Small intestine (tissue), 7 donors: ENCODE data around the gene PDE4D. TPM values are rescaled to one million over a fixed set of nuclear protein-coding genes. Genes with fewer than 3 reads are reported as not detected.

Experiments
- DNase-seq, 2 donors: peaks; one replicate each; pipeline versions ENCODE4 v3.0.0 to v3.0.0-alpha.2; 2013
- FAIRE-seq: peaks from 2 replicates; lab custom pipeline; 2012; peaks lifted over from hg19 to GRCh38; lab: Jason Lieb, UNC
- H3K27ac ChIP-seq, 3 donors: one replicate each; pipeline ENCODE4 v1.5.1; 2013; ENCODE audit warnings: low read length in 2 of 3, mild to moderate bottlenecking in 2 of 3, control low read depth in 1 of 3, inconsistent platforms in 1 of 3, low read depth in 1 of 3, moderate library complexity in 1 of 3
- H3K27me3 ChIP-seq, 3 donors: one replicate each; pipeline ENCODE4 v1.6.1; 2013; ENCODE audit warnings: low read length in 3 of 3, inconsistent platforms in 1 of 3; ENCODE audit not compliant: control insufficient read depth in 3 of 3, insufficient read depth in 3 of 3
- H3K36me3 ChIP-seq, 3 donors: one replicate each; pipeline ENCODE4 v1.6.1; 2013; ENCODE audit warnings: low read length in 3 of 3, inconsistent platforms in 1 of 3, low read depth in 1 of 3, mild to moderate bottlenecking in 1 of 3, moderate library complexity in 1 of 3; ENCODE audit not compliant: control insufficient read depth in 3 of 3, insufficient read depth in 2 of 3
- H3K4me1 ChIP-seq, 3 donors: one replicate each; pipeline ENCODE4 v1.6.1; 2013; ENCODE audit warnings: low read length in 2 of 3, inconsistent platforms in 1 of 3, low read depth in 1 of 3, mild to moderate bottlenecking in 1 of 3, moderate library complexity in 1 of 3; ENCODE audit not compliant: control insufficient read depth in 3 of 3, insufficient read depth in 2 of 3
- H3K4me3 ChIP-seq, 3 donors: one replicate each; pipeline ENCODE4 v1.5.1; 2013; ENCODE audit warnings: low read length in 3 of 3, control low read depth in 1 of 3, inconsistent platforms in 1 of 3, low read depth in 1 of 3, mild to moderate bottlenecking in 1 of 3, moderate library complexity in 1 of 3
- H3K9me3 ChIP-seq, 2 donors: one replicate each; pipeline ENCODE4 v1.6.1; 2013; ENCODE audit warnings: low read depth in 1 of 2, low read length in 1 of 2; ENCODE audit not compliant: control insufficient read depth in 2 of 2, insufficient read depth in 1 of 2
- WGBS, 3 donors: extraction: QIAGEN DNeasy Blood & Tissue Kit; methylation state at CpG; one replicate each; pipeline ENCODE4 v1.1.7; 2013; 5-methylcytosine and 5-hydroxymethylcytosine counted together
- polyA plus RNA-seq, 4 donors: library from polyadenylated mRNA; stranded (reverse) in 3 of 4; unstranded in 1 of 4; fragments of 200-250 nt in 3 of 4; fragments of 120-200 nt in 1 of 4; gene quantifications; one replicate each; pipeline versions ENCODE4 v1.2.1 to v1.2.3, GENCODE V29; 2013
- donor health status: healthy with polysubstance abuse.
- donor health status: control.
- donor health status: control.
- donor health status: Bipolar disorder and iron deficiency.
- donor health status: healthy.

Gene PDE4D
- polyA plus RNA-seq, 4 donors: 2.9 to 16.2 (median 5.3) TPM

DNA sequence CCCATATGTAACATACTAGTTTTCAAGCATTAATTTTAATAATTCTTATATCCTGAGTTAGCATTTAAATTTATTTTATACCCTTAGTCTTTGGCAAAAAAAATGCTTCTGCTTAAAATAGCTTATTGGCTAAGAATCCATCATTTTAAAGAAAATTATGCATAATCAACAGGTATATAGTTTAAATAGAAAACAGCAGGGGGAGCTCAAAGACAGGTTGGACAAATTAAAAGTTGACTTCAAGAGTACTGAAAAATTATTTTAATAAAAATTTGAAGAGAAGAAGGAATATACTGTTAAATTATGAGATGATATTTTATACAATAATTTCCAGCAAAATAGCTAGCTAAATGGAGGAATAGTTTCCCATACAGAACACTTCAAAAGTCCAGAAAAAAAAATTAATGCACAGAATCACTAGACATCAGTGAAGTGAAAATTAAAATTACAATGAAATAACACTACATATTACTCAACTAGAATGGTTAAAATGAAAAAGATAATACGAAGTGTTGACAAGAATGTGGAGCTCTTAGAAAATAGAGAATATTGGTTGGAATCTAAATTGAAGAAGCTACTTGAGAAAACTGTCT lies 387.1 kb downstream of the PDE4D start:
- Histone ChIP-seq H3K9me3 (no peaks in the 10 kb centered on the region), H3K27ac (no peak overlapping the region), H3K27me3 (no peaks in the 10 kb centered on the region), H3K4me1 (no peaks in the 10 kb centered on the region), H3K4me3 (no peak overlapping the region), H3K36me3 (no peaks in the 10 kb centered on the region)
- peak; percentile 27 to 37 for DNase-seq
- 23 to 59% (median 31%) methylated on average over 1 of the region's 1 CpG for WGBS, 3 donors
- FAIRE-seq: peak; percentile 86

DNA sequence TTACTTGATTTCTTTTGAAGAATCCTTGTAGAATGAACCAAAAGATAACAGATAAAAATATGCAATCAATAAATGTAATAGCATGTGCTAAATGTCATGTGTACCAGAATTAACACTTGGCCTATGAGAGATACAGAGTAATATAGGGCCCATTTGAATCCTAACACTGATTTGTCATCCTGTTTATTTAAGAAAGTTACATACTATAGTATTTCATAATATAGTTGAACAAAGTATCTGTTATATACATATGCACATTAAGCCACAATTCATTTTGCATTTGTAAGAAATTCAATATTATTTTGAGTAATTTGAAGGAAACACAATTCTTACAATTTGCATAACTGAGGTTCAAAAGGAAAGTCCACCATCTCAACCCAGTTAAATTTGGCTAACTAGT lies 389.5 kb downstream of the PDE4D start:
- Histone ChIP-seq H3K9me3 (no peaks in the 10 kb centered on the region), H3K27ac (no peak overlapping the region), H3K4me1 (no peaks in the 10 kb centered on the region), H3K4me3 (no peak overlapping the region), H3K27me3 (no peaks in the 10 kb centered on the region), H3K36me3 (no peaks in the 10 kb centered on the region)
- DNase-seq: no peak
- no peak for FAIRE-seq

DNA sequence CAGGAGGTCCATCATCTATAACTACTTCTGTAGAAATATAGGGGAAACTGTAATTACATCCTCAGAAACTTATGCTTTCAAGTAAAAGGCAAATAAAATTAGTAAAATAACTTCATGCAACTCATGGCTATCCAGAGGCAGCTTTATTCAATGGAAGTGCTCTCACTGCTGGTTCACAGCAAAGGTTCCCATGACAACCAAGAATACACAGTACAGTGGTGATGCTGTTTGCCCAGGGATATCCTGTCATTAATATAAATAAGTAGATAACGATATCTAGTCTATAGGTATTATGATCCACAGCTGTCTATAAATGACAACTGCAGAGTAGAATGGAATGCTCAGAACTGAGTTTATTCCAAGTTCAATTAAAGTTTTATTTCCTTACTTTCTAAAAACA lies 390.3 kb downstream of the PDE4D start:
- no peaks in the 10 kb centered on the region for H3K36me3 ChIP-seq
- 19 to 47% (median 32%) methylated on average over 1 of the region's 1 CpG for WGBS, 3 donors
- FAIRE-seq (no peak), DNase-seq (peak; percentile 43 to 47)
- no peaks in the 10 kb centered on the region for H3K9me3 ChIP-seq
- no peak overlapping the region for H3K27ac ChIP-seq
- H3K4me1 ChIP-seq: no peaks in the 10 kb centered on the region
- H3K27me3 ChIP-seq: no peaks in the 10 kb centered on the region
- no peak overlapping the region for H3K4me3 ChIP-seq

DNA sequence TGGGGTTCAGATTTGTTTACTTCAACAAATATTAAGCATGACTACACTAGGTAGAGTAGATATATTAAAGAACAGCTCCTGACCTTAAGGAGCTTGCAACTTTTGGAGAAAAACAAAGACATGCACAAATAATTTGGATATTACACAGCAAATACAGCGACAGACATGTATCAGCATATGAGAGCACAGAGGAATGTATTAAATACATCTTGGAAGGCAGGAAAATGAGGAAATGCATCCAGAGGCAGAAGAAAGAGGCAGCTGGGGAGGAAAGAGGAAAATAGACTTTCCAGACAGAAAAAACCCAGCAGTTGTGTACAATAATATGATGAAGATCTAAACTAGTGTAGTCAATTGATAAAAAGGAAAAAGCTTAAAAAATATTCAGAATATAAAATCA lies 392.2 kb downstream of the PDE4D start:
- Histone ChIP-seq H3K27ac (no peak overlapping the region), H3K36me3 (no peaks in the 10 kb centered on the region), H3K27me3 (no peaks in the 10 kb centered on the region), H3K4me3 (no peak overlapping the region), H3K4me1 (no peaks in the 10 kb centered on the region), H3K9me3 (no peaks in the 10 kb centered on the region)
- DNase-seq (no peak), FAIRE-seq (no peak)
- 81 to 90% (median 85%) methylated on average over 1 of the region's 1 CpG for WGBS, 3 donors

DNA sequence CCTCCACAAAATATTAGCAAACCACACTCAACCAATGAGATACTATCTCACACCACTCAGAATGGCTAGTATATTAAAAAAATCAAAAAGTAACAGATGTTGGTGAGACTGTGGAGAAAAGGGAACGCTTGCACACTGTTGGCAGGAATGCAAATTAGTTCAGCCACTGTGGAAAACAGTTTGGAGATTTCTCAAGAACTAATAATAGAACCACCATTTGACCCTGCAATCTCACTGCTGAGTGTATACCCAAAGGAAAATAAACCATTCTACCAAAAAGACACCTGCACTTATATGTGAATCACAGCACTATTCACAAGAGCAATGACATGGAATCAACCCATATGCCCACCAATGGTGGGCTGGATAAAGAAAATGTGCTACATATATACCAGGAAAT lies 393.5 kb downstream of the PDE4D start:
- Histone ChIP-seq H3K27ac (no peak overlapping the region), H3K4me1 (no peaks in the 10 kb centered on the region), H3K4me3 (no peak overlapping the region), H3K27me3 (no peaks in the 10 kb centered on the region), H3K9me3 (no peaks in the 10 kb centered on the region), H3K36me3 (peaks cover 0 to 3% (median 0%) of the 10 kb centered on the region in 3 donors)
- WGBS, 3 donors: 69 to 88% (median 86%) methylated on average over 1 of the region's 1 CpG
- FAIRE-seq (no peak), DNase-seq (no peak)

DNA sequence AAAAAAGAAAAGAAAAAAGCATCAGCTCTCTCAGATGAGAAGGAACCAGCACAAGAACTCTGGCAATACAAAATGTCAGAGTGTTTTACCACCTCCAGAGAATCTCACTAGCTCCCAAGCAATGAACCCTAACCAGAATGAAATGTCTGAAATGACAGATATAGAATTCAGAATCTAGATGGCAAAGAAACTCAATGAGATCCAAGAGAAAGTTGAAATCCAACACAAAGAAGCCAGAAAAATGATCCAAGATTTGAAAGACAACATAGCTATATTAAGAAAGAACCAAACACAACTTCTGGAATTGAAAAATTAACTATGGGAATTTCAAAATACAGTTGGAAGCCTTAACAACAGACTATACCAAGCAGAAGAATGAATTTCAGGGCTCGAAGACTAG lies 396.3 kb downstream of the PDE4D start:
- WGBS, 3 donors: 78 to 91% (median 84%) methylated on average over 1 of the region's 1 CpG
- no peak for DNase-seq
- H3K36me3 ChIP-seq: peaks cover 0 to 3% (median 0%) of the 10 kb centered on the region in 3 donors
- peak; percentile 15 for FAIRE-seq
- H3K27me3 ChIP-seq: no peaks in the 10 kb centered on the region
- no peaks in the 10 kb centered on the region for H3K9me3 ChIP-seq
- H3K4me1 ChIP-seq: no peaks in the 10 kb centered on the region
- H3K4me3 ChIP-seq: no peak overlapping the region
- no peak overlapping the region for H3K27ac ChIP-seq

DNA sequence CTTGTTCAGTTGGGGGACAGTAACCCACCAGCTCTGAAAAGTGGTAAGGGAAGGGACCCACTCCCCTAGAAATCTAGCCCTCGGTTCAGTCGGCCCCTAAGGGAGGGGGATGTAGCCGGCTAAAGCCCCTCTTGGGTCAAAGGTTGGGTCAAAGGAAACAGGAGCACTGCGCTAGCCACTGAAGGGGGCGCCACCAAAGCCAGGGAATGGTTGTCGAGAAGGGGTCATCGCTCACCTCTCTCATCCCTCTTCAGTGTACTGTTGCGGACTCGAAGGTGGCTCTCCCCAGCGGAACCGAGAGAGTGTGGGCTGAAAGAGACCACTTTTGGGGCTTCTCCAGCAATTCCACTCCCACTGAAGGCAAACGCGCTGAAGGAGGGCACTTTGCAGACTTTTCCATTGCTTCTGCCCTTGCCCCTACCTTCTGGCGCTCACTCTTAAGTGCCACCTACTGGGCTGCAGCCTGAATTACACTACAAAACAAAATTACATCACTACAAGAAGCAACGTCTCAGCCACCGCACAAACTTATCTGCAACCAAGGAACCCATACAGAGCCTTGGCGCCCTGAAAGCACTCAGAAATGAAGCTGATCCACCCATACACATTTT lies 396.9 kb downstream of the PDE4D start:
- Histone ChIP-seq H3K9me3 (no peaks in the 10 kb centered on the region), H3K4me1 (no peaks in the 10 kb centered on the region), H3K4me3 (no peak overlapping the region), H3K27ac (no peak overlapping the region), H3K27me3 (no peaks in the 10 kb centered on the region), H3K36me3 (peaks cover 0 to 3% (median 0%) of the 10 kb centered on the region in 3 donors)
- no peak for FAIRE-seq
- WGBS, 3 donors: 88 to 92% (median 90%) methylated on average over 17 of the region's 17 CpGs
- DNase-seq: no peak

DNA sequence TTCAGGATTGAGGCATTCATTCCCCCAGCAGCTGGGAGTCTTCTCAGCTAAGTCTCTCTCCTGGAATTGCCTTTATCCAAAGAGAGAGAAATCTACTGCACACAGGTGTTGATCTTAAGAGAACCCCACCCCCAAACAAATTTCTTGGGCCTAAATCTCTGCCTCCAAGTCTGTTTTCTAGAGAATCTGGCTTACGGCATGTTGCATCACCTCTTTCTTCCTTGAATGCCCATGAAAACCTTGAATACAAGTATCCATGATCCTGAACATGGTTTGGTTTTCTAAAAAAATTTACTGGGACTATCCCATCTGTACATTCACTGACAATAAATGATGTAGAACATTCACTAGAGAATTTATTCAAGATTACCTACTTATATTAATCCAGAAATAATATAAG lies 401.6 kb downstream of the PDE4D start:
- FAIRE-seq: no peak
- peaks cover 0 to 2% (median 0%) of the 10 kb centered on the region in 3 donors for H3K4me1 ChIP-seq
- no peak overlapping the region for H3K4me3 ChIP-seq
- peaks cover 0 to 3% (median 0%) of the 10 kb centered on the region in 3 donors for H3K36me3 ChIP-seq
- H3K27me3 ChIP-seq: no peaks in the 10 kb centered on the region
- WGBS, 3 donors: 92 to 96% (median 95%) methylated on average over 1 of the region's 1 CpG
- no peaks in the 10 kb centered on the region for H3K9me3 ChIP-seq
- no peak for DNase-seq
- H3K27ac ChIP-seq: no peak overlapping the region

DNA sequence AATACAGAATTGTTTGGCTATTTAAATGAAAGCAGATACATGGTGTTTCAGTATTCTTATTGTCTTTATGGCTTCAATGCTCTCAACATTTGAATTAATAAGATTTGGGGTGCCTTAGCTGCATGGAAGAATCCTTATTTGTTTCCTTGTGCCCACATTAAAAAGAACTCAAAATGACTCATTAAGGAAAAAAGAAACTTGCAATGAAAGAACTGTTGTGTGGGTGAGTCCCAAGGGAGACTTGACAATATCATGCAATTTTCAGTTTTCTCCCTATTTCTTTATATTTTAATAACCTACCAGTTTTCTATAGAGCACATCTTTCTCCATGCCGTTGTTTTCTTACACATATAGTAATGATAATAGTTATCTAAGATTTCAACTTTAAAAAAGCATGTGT lies 404.0 kb downstream of the PDE4D start:
- H3K27ac ChIP-seq: no peak overlapping the region
- no peak for FAIRE-seq
- no peak for DNase-seq

More for the DNA sequence above, 404.0 kb downstream of the PDE4D start:
- no peaks in the 10 kb centered on the region for H3K36me3 ChIP-seq
- no peaks in the 10 kb centered on the region for H3K9me3 ChIP-seq
- H3K4me3 ChIP-seq: no peak overlapping the region
- no peaks in the 10 kb centered on the region for H3K27me3 ChIP-seq
- peaks cover 0 to 2% (median 0%) of the 10 kb centered on the region in 3 donors for H3K4me1 ChIP-seq
- 85 to 89% (median 87%) methylated on average over 1 of the region's 1 CpG for WGBS, 3 donors
